H1 (cell line): ENCODE data around the gene DOCK8. TPM values are rescaled to one million over a fixed set of nuclear protein-coding genes. Genes with fewer than 3 reads are reported as not detected.

Source experiments
- CBX5 ChIP-seq: fragments of 300-800, 300-1000 bp; sonication (generic); IDR thresholded peaks from 2 replicates; pipeline ENCODE4 v1.7.1; 2016; ENCODE audit warnings: antibody characterized with exemption, low read length, low read depth
- EGR1 ChIP-seq: IDR thresholded peaks from 2 replicates; pipeline ENCODE4 v1.6.1; 2011; ENCODE audit warnings: low read depth, low read length, borderline replicate concordance
- EZH2 ChIP-seq: fragments of 200-600 bp; sonication (generic); IDR thresholded peaks from 2 replicates; pipeline ENCODE4 v1.7.1; 2012; ENCODE audit warnings: low read depth, mild to moderate bottlenecking, moderate library complexity, low read length, inconsistent platforms; ENCODE audit not compliant: severe bottlenecking
- GABPA ChIP-seq: IDR thresholded peaks from 2 replicates; pipeline ENCODE4 v1.6.1; 2011; ENCODE audit warnings: mild to moderate bottlenecking, low read length, moderate library complexity, borderline replicate concordance; ENCODE audit not compliant: insufficient read depth
- NRF1 ChIP-seq: IDR thresholded peaks from 2 replicates; pipeline ENCODE4 v1.6.1; 2011; ENCODE audit warnings: mild to moderate bottlenecking, low read depth, low read length, improper control_type of control experiment
- POLR2A ChIP-seq, 2 experiments: IDR thresholded peaks; 1 replicate in 1 of 2; 2 replicates in 1 of 2; pipeline ENCODE4 v1.6.1; 2011; ENCODE audit warnings: low read depth in 2 of 2, low read length in 2 of 2, mild to moderate bottlenecking in 2 of 2; ENCODE audit errors: control extremely low read depth in 1 of 2
- RBBP5 ChIP-seq: IDR thresholded peaks from 2 replicates; pipeline ENCODE4 v1.7.1; 2012; ENCODE audit warnings: low read depth, mild to moderate bottlenecking, inconsistent platforms, low read length, moderate library complexity, borderline replicate concordance
- SIRT6 ChIP-seq: IDR thresholded peaks from one replicate; pipeline ENCODE4 v1.7.1; 2012; ENCODE audit warnings: low read length, inconsistent platforms
- TEAD4 ChIP-seq: IDR thresholded peaks from 2 replicates; pipeline ENCODE4 v1.6.1; 2012; ENCODE audit warnings: low read depth, low read length, inconsistent platforms, mixed read lengths
- polyA plus RNA-seq, 7 experiments: library from polyadenylated mRNA; depleted of rRNA in 3 of 7; stranded (reverse) in 5 of 7; unstranded in 2 of 7; fragments of >200 nt in 5 of 7; fragments of 200-250 nt in 2 of 7; gene quantifications; 1 replicate in 5 of 7; 2 replicates in 1 of 7; 4 replicates in 1 of 7; pipeline versions ENCODE4 v1.2.1 to v1.2.3, GENCODE V29; 2011 to 2013; ENCODE audit warnings: missing spikeins in 2 of 7, mixed read lengths in 2 of 7
- total RNA-seq: library from RNA; stranded (reverse); fragmentation: NEBNext Ultra II Directional; extraction: Animal tissue kit (Norgen Biotek cat#: 25700); gene quantifications from 2 replicates; pipeline ENCODE4 v1.2.1, GENCODE V29; 2021
- TF ChIP-seq, protein P1 (sequence below): IDR thresholded peaks from 2 replicates; pipeline ENCODE4 v1.6.1; 2012; ENCODE audit warnings: inconsistent platforms

DOCK8 gene
- total and polyA plus RNA-seq, 2 of the 8 experiments (the other 6 are each of a cell fraction or from before 2014, with no cell fraction given), result 0.57 to 2.0 TPM

DNA sequence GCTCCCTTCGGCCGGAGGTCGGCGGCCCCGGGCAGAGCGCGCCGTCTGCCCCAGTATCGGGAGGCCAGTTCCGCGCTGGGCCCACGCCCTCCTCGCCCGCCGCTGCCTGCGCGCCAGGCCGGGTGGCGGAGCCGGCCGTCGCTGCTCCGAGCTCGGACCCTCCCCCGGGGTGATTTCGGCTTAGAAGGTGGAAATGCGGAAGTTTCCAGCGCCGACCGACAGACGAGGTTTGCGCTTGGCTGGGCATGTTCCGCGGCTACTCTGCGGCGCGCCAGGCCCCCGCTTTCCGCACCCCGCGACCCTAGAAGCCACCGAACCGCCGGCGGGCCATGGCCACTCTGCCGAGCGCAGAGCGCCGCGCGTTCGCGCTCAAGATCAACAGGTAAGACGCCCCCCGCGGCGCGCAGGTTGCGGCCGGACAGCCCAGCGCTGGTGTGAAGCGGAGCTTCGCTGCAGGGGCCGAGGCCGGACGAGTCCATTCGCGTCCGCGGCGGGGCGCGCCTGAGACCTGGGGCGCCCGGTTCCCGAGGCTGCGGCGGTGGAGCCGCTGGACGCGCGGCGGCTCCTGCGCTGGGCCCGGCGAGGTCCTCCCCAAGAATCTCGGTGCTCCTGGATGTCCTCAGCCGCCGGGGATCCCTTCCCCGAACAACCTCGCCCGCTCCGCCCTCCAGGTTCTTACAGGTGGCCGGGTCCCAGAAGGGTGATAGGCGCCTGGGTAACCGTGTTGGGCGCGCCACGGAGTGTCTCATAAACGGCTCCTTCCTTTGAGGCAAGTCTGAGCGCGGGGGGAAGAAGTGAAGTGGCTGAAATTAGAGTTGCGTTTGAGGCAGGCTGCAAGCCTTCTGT is at the start of gene DOCK8 (continued):
- TF ChIP-seq CBX5 (no peak), NRF1 (no peak), POLR2A (IDR thresholded peaks at IDR 0.05; ENCODE audit: control extremely low read depth in 1 of 2, low read depth in 2 of 2, low read length in 2 of 2) (peak in 1 of 2 experiments; percentile 71; a peak in 1 of 3 replicates), EZH2 (no peak), GABPA (no peak; the same call in 1 of the 2 replicates), SIRT6 (no peak), EGR1 (no peak), RBBP5 (peak; percentile 79; the same call in 1 of the 2 replicates), TEAD4 (0 out of 2 replicates have a peak, but pooled peaks have one; percentile 3)
- TF ChIP-seq, protein P1, sequence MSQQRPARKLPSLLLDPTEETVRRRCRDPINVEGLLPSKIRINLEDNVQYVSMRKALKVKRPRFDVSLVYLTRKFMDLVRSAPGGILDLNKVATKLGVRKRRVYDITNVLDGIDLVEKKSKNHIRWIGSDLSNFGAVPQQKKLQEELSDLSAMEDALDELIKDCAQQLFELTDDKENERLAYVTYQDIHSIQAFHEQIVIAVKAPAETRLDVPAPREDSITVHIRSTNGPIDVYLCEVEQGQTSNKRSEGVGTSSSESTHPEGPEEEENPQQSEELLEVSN, result no peak
